K562 (cell line): ENCODE results near the gene PRKX. TPM values are rescaled to one million over a fixed set of nuclear protein-coding genes. Genes with fewer than 3 reads are reported as not detected.

ENCODE experiments used
- ATF1 ChIP-seq, 2 experiments: fragments of 450-650 bp in 1 of 2; IDR thresholded peaks; 2 replicates each; pipeline ENCODE4 v1.6.1; 2016; ENCODE audit warnings: missing compliant biosample characterization in 1 of 2, missing genetic modification characterization in 1 of 2
- BHLHE40 ChIP-seq: IDR thresholded peaks from 2 replicates; pipeline ENCODE4 v1.6.1; 2011; ENCODE audit warnings: low read length, improper control_type of control experiment
- BRF1 ChIP-seq: IDR thresholded peaks from 3 replicates; pipeline ENCODE4 v1.6.1; 2011; ENCODE audit warnings: borderline replicate concordance, mild to moderate bottlenecking; ENCODE audit not compliant: insufficient read length; ENCODE audit errors: extremely low read depth
- DPF2 ChIP-seq: fragments of 450-650 bp; IDR thresholded peaks from 2 replicates; pipeline ENCODE4 v1.6.1; 2016
- ETV6 ChIP-seq, 3 experiments: fragments of 150-350 bp in 1 of 3; sonication (generic) in 1 of 3; formaldehyde crosslinking in 1 of 3; IDR thresholded peaks; 2 replicates each; pipeline versions ENCODE4 v1.6.1 to v1.8.0; 2014 to 2022; ENCODE audit warnings: borderline replicate concordance in 2 of 3, low read depth in 2 of 3, antibody characterized with exemption in 1 of 3, low read length in 1 of 3, mild to moderate bottlenecking in 1 of 3, missing genetic modification reagents in 1 of 3
- FIP1L1 ChIP-seq: fragments of 200-400 bp; formaldehyde crosslinking; IDR thresholded peaks from 2 replicates; pipeline ENCODE4 v1.6.1; 2018; ENCODE audit warnings: mild to moderate bottlenecking, low read depth, low read length; ENCODE audit not compliant: poor library complexity, severe bottlenecking
- GATA2 ChIP-seq: sonication (generic); formaldehyde crosslinking; IDR thresholded peaks from 2 replicates; pipeline ENCODE4 v1.4.0; 2020; ENCODE audit warnings: mild to moderate bottlenecking, missing genetic modification reagents
- HNRNPLL ChIP-seq: fragments of 200-400 bp; formaldehyde crosslinking; IDR thresholded peaks from 2 replicates; pipeline ENCODE4 v1.6.1; 2017; ENCODE audit warnings: low read length, low read depth, mild to moderate bottlenecking; ENCODE audit not compliant: poor library complexity, severe bottlenecking
- IFI16 ChIP-seq: fragments of 250-450 bp; sonication (Bioruptor Pico); IDR thresholded peaks from 2 replicates; pipeline ENCODE4 v2.1.2; 2022; ENCODE audit warnings: mild to moderate bottlenecking, inconsistent platforms
- IRF2 ChIP-seq: sonication (generic); formaldehyde crosslinking; IDR thresholded peaks from 2 replicates; pipeline ENCODE4 v1.8.1; 2022; ENCODE audit warnings: mild to moderate bottlenecking, missing genetic modification reagents
- MAFG ChIP-seq: fragments of 450-650 bp; conservative IDR thresholded peaks from 2 replicates; pipeline ENCODE4 v1.6.1; 2016; ENCODE audit warnings: missing genetic modification characterization, missing compliant biosample characterization
- MCM3 ChIP-seq: fragments of 450-650 bp; IDR thresholded peaks from 2 replicates; pipeline ENCODE4 v1.6.1; 2016
- MTF1 ChIP-seq: fragments of 250-450 bp; sonication (Bioruptor Pico); IDR thresholded peaks from 2 replicates; pipeline ENCODE4 v1.9.0; 2021; ENCODE audit warnings: moderate library complexity, mild to moderate bottlenecking, inconsistent platforms, borderline replicate concordance
- NCOA2 ChIP-seq, 2 experiments: fragments of 450-650 bp; IDR thresholded peaks; 2 replicates each; pipeline ENCODE4 v1.6.1; 2018; ENCODE audit warnings: mild to moderate bottlenecking in 2 of 2, moderate library complexity in 1 of 2; ENCODE audit not compliant: partially characterized antibody in 2 of 2
- SMARCE1 ChIP-seq: fragments of 450-650 bp; IDR thresholded peaks from 2 replicates; pipeline ENCODE4 v1.7.1; 2016; ENCODE audit warnings: mild to moderate bottlenecking
- TOE1 ChIP-seq, 2 experiments: fragments of 450-650 bp in 1 of 2; sonication (generic) in 1 of 2; formaldehyde crosslinking in 1 of 2; IDR thresholded peaks; 2 replicates each; pipeline versions ENCODE4 v1.7.1 to v1.8.0; 2016 to 2022; ENCODE audit warnings: borderline replicate concordance in 2 of 2, mild to moderate bottlenecking in 2 of 2, antibody characterized with exemption in 1 of 2, inconsistent platforms in 1 of 2, low read depth in 1 of 2, missing genetic modification reagents in 1 of 2, moderate library complexity in 1 of 2
- ZNF133 ChIP-seq: fragments of 250-450 bp; sonication (Bioruptor Pico); IDR thresholded peaks from 2 replicates; pipeline ENCODE4 v1.4.0; 2020; ENCODE audit warnings: mild to moderate bottlenecking
- ZNF407 ChIP-seq: fragments of 450-650 bp; IDR thresholded peaks from 2 replicates; pipeline ENCODE4 v1.6.1; 2016; ENCODE audit warnings: low read depth
- polyA plus RNA-seq, 8 experiments: library from polyadenylated mRNA; depleted of rRNA in 4 of 8; stranded (reverse) in 5 of 8; unstranded in 3 of 8; fragments of >200 nt; fragmentation: Nextera tagmentation in 2 of 8; fragmentation: Illumina TruSeq in 1 of 8; extraction: Ambion mirVana in 2 of 8; extraction: Trizol in 1 of 8; gene quantifications; 2 replicates each; pipeline versions ENCODE4 v1.2.1 to v1.2.3, GENCODE V29; 2011 to 2014; ENCODE audit warnings: inconsistent platforms in 1 of 8, missing spikeins in 1 of 8
- total RNA-seq, 7 experiments: library from RNA; depleted of rRNA in 6 of 7; stranded (reverse); fragments of >200 nt in 6 of 7; fragmentation: Illumina TruSeq in 2 of 7; extraction: Trizol in 2 of 7; gene quantifications; 2 replicates each; pipeline versions ENCODE4 v1.2.1 to v1.2.3, GENCODE V29; 2011 to 2021; ENCODE audit warnings: low replicate concordance in 1 of 7
- TF ChIP-seq, protein P1 (sequence below): fragments of 200-800 bp; sonication (Bioruptor generic); IDR thresholded peaks from 2 replicates; pipeline ENCODE4 v1.6.1; 2017; ENCODE audit warnings: missing genetic modification characterization, missing compliant biosample characterization

Gene PRKX
- total and polyA plus RNA-seq, 9 of the 15 experiments (the other 6 are each of a cell fraction or from before 2014, with no cell fraction given): 3.3 to 29.4 (median 23.7) TPM

- TF ChIP-seq BRF1 (no peak), IFI16 (no peak), DPF2 (peak; percentile 69; the same call in 1 of the 2 replicates), HNRNPLL (no peak), ZNF133 (CRISPR knock-in tag) (no peak), BHLHE40 (0 out of 2 replicates have a peak, but pooled peaks have one; percentile 47), ETV6 (IDR thresholded peaks at IDR 0.05; ENCODE audit: borderline replicate concordance in 1 of 2, low read depth in 2 of 2, low read length in 1 of 2) (no peak), ETV6 (CRISPR knock-in tag; IDR thresholded peaks at IDR 0.05; ENCODE audit: borderline replicate concordance) (no peak), GATA2 (CRISPR knock-in tag) (no peak), MCM3 (no peak), ZNF407 (no peak), FIP1L1 (no peak), SMARCE1 (0 out of 2 replicates have a peak, but pooled peaks have one; percentile 33), NCOA2 (IDR thresholded peaks at IDR 0.05; ENCODE audit: partially characterized antibody in 2 of 2) (no peak), TOE1 (IDR thresholded peaks at IDR 0.05; ENCODE audit: borderline replicate concordance) (no peak), TOE1 (CRISPR knock-in tag; IDR thresholded peaks at IDR 0.05; ENCODE audit: borderline replicate concordance, low read depth) (no peak), ATF1 (CRISPR knock-in tag; IDR thresholded peaks at IDR 0.05) (no peak), ATF1 (tag; IDR thresholded peaks at IDR 0.05) (peak; percentile 33; the same call in 1 of the 2 replicates), IRF2 (no peak), MTF1 (CRISPR knock-in tag) (no peak), MAFG (tag) (no peak)
- TF ChIP-seq, protein P1, sequence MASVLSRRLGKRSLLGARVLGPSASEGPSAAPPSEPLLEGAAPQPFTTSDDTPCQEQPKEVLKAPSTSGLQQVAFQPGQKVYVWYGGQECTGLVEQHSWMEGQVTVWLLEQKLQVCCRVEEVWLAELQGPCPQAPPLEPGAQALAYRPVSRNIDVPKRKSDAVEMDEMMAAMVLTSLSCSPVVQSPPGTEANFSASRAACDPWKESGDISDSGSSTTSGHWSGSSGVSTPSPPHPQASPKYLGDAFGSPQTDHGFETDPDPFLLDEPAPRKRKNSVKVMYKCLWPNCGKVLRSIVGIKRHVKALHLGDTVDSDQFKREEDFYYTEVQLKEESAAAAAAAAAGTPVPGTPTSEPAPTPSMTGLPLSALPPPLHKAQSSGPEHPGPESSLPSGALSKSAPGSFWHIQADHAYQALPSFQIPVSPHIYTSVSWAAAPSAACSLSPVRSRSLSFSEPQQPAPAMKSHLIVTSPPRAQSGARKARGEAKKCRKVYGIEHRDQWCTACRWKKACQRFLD (CRISPR knock-in tag): no peak
These were observed 16.2 kb downstream of the PRKX start (continued) for GRCh38 chrX:3697220-3697684.
